Measurements from ENCODE around the gene HTR2C. TPM values are rescaled to one million over a fixed set of nuclear protein-coding genes. Genes with fewer than 3 reads are reported as not detected.
A peak's percentile ranks its signal among the peaks of the same experiment; 100 is the strongest.

Gene HTR2C
- not detected for total RNA-seq
- polyA plus RNA-seq (ENCODE audit: insufficient read depth in 1 of 8, insufficient read length in 8 of 8, low replicate concordance in 1 of 8), result under 1 TPM in 2 of 8 donors, not detected in 6; 0.05 to 0.08 TPM
- long read RNA-seq, donor 1, result 0 reads
- long read RNA-seq, donor 2, result 0 reads
- long read RNA-seq, donor 3, result 0 reads
- long read RNA-seq, donor 4, result 0 reads
- long read RNA-seq, donor 5, result 0 reads
- long read RNA-seq, donor 6, result 0 reads
- long read RNA-seq, donor 7, result 0 reads
- long read RNA-seq, donor 8, result 0 reads
- long read RNA-seq, donor 9, result 0 reads
- long read RNA-seq, donor 10, result 0 reads
- long read RNA-seq, donor 11, result 0 reads

GRCh38 chrX:114583646-114584374, at the start of gene HTR2C:
HTR2C (plus strand) TSS chrX:114584086; CDS start chrX:114726937, 142,851 bp downstream.
- Histone ChIP-seq H3K27ac (ENCODE audit: low read length) (no peak within 1 kb of the TSS), H3K4me1 (ENCODE audit: control insufficient read depth, insufficient read depth, low read length) (no peaks in the 10 kb centered on the region), H3K4me3 (ENCODE audit: low read length) (peak within 1 kb of the TSS; percentile 13), H3K36me3 (ENCODE audit: control insufficient read depth, insufficient read depth, low read length) (no peaks in the 10 kb centered on the region), H3K9me3 (replicated peaks; ENCODE audit: control insufficient read depth, low read depth, low read length) (no peaks in the 10 kb centered on the region), H3K27me3 (ENCODE audit: control insufficient read depth, insufficient read depth, low read length) (peaks cover 56% of the 10 kb centered on the region)
- DNase-seq, result no peak
- 8% methylated on average over 31 of the region's 34 CpGs for WGBS (ENCODE audit: insufficient coverage)

DNA sequence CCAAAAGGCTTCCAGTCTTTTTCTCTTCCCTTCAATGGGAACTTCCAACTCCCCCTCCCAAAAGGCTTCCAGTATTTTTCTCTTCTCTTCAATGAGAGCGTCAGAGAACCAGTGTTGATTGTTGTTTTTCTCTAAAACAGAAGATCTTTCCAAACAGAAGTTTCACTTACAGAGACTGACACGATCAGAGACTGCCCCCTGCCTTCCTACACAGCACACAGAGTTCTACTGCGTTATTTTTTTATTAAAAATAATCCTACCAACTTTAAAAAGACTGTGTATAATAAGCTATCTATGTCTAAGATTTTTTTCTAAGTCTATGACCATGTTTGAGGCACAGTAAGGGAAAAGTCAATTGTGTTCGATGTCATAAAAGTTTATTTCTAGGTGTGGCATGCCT, 3.5 kb upstream of the HTR2C start:
- peaks cover 48% of the 10 kb centered on the region for H3K27me3 ChIP-seq (ENCODE audit: control insufficient read depth, insufficient read depth, low read length)
- no peaks in the 10 kb centered on the region for H3K9me3 ChIP-seq (replicated peaks; ENCODE audit: control insufficient read depth, low read depth, low read length)
- no peaks in the 10 kb centered on the region for H3K4me1 ChIP-seq (ENCODE audit: control insufficient read depth, insufficient read depth, low read length)
- no peaks in the 10 kb centered on the region for H3K36me3 ChIP-seq (ENCODE audit: control insufficient read depth, insufficient read depth, low read length)
- no peak for DNase-seq
- H3K27ac ChIP-seq (ENCODE audit: low read length), result no peak overlapping the region
- no CpG with 5 or more reads among the region's 4 CpGs for WGBS (ENCODE audit: insufficient coverage)
- no peak overlapping the region for H3K4me3 ChIP-seq (ENCODE audit: low read length)

- Histone ChIP-seq H3K27me3 (ENCODE audit: control insufficient read depth, insufficient read depth, low read length) (peaks cover 56% of the 10 kb centered on the region), H3K9me3 (replicated peaks; ENCODE audit: control insufficient read depth, low read depth, low read length) (no peaks in the 10 kb centered on the region), H3K27ac (ENCODE audit: low read length) (no peak overlapping the region), H3K36me3 (ENCODE audit: control insufficient read depth, insufficient read depth, low read length) (no peaks in the 10 kb centered on the region), H3K4me1 (ENCODE audit: control insufficient read depth, insufficient read depth, low read length) (no peaks in the 10 kb centered on the region), H3K4me3 (ENCODE audit: low read length) (no peak overlapping the region)
- WGBS (ENCODE audit: insufficient coverage), result 5% methylated on average over 32 of the region's 45 CpGs
- peak; percentile 4 for DNase-seq
These were observed 2.2 kb upstream of the HTR2C start for GRCh38 chrX:114581528-114582263.

GRCh38 chrX:114582264-114582632, 1.6 kb upstream of the HTR2C start:
- 21% methylated on average over 11 of the region's 12 CpGs for WGBS (ENCODE audit: insufficient coverage)
- DNase-seq, result no peak
- Histone ChIP-seq H3K4me3 (ENCODE audit: low read length) (no peak overlapping the region), H3K9me3 (replicated peaks; ENCODE audit: control insufficient read depth, low read depth, low read length) (no peaks in the 10 kb centered on the region), H3K4me1 (ENCODE audit: control insufficient read depth, insufficient read depth, low read length) (no peaks in the 10 kb centered on the region), H3K27me3 (ENCODE audit: control insufficient read depth, insufficient read depth, low read length) (peaks cover 56% of the 10 kb centered on the region), H3K36me3 (ENCODE audit: control insufficient read depth, insufficient read depth, low read length) (no peaks in the 10 kb centered on the region), H3K27ac (ENCODE audit: low read length) (no peak overlapping the region)

- Histone ChIP-seq H3K27me3 (ENCODE audit: control insufficient read depth, insufficient read depth, low read length) (peaks cover 56% of the 10 kb centered on the region), H3K4me1 (ENCODE audit: control insufficient read depth, insufficient read depth, low read length) (no peaks in the 10 kb centered on the region), H3K9me3 (replicated peaks; ENCODE audit: control insufficient read depth, low read depth, low read length) (no peaks in the 10 kb centered on the region), H3K36me3 (ENCODE audit: control insufficient read depth, insufficient read depth, low read length) (no peaks in the 10 kb centered on the region), H3K4me3 (ENCODE audit: low read length) (no peak overlapping the region), H3K27ac (ENCODE audit: low read length) (no peak overlapping the region)
- DNase-seq, result no peak
- 15% methylated on average over 34 of the region's 36 CpGs for whole genome bisulfite sequencing (ENCODE audit: insufficient coverage)
These were observed 1.0 kb upstream of the HTR2C start for GRCh38 chrX:114582698-114583395.

GRCh38 chrX:114584375-114584943, 573 bp downstream of the HTR2C start:
- 12% methylated on average over 51 of the region's 56 CpGs for WGBS (ENCODE audit: insufficient coverage)

DNA sequence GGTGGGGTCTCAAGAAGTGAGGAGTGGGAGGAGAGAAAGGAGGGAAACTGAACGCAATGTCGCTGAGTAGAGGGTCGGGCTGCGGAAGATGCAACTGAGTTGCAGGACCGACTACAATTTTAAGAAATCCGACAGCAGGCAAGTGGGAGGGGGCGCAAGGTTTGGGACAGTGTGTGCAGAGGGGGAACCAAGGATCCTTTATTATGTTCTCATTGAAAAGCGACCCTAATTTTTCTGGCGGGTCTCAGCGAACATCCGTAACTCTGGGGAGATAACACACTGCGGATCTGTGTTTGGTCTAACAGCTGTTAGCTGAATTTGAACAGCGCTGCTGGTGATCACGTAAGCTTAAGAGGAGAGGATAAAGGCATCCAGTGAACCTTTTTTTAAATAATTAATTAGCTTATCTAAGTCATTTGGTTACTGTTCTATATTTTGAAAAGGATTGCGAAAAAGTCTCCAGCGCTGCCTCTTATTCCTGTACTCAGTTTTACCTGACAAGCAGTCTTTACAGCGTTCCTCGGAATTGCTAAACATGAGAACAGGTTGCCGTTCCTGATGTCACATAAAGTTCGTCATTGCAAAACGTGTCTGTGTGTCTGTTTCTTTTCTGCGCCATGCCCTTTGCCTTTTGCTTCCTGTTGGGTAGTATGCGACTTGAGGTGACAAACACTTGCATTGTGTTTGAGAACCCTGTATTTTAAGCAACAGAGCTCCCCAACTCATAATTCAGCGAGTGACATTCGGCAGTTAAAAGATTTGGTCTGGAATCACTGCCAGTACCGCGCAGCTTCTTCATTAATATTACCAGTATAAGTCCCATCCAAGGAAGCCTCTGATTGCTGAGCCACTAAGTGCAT, 1.3 kb downstream of the HTR2C start:
- no peaks in the 10 kb centered on the region for H3K4me1 ChIP-seq (ENCODE audit: control insufficient read depth, insufficient read depth, low read length)
- H3K9me3 ChIP-seq (replicated peaks; ENCODE audit: control insufficient read depth, low read depth, low read length), result no peaks in the 10 kb centered on the region
- DNase-seq, result no peak
- H3K4me3 ChIP-seq (ENCODE audit: low read length), result no peak overlapping the region
- H3K36me3 ChIP-seq (ENCODE audit: control insufficient read depth, insufficient read depth, low read length), result no peaks in the 10 kb centered on the region
- 10% methylated on average over 21 of the region's 27 CpGs for WGBS (ENCODE audit: insufficient coverage)
- no peak overlapping the region for H3K27ac ChIP-seq (ENCODE audit: low read length)
- peaks cover 56% of the 10 kb centered on the region for H3K27me3 ChIP-seq (ENCODE audit: control insufficient read depth, insufficient read depth, low read length)

More at GRCh38 chrX:114584375-114584943, 573 bp downstream of the HTR2C start:
- Histone ChIP-seq H3K27ac (ENCODE audit: low read length) (no peak overlapping the region), H3K36me3 (ENCODE audit: control insufficient read depth, insufficient read depth, low read length) (no peaks in the 10 kb centered on the region), H3K27me3 (ENCODE audit: control insufficient read depth, insufficient read depth, low read length) (peaks cover 56% of the 10 kb centered on the region), H3K9me3 (replicated peaks; ENCODE audit: control insufficient read depth, low read depth, low read length) (no peaks in the 10 kb centered on the region), H3K4me3 (ENCODE audit: low read length) (peak overlapping the region; percentile 13), H3K4me1 (ENCODE audit: control insufficient read depth, insufficient read depth, low read length) (no peaks in the 10 kb centered on the region)
- peak; percentile 7 for DNase-seq

DNA sequence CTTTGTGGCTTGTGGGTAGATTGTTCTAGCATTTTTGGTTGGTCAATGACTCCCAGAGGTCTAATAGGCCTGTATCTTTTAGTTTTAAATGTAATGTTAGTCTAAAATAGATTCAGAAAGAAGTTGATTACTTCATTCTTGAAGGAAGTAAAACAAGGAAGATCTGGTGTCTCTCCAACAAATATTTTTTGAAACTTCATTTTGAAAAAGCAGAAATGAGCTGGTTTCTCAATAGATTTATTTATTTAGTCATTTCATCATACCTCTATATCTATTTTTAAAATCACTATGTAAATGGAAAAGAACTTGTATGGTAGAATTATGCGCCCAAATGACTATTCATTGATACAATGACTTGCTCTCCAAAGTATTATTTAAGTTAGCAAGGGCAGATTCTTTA, 7.2 kb downstream of the HTR2C start:
- no peak overlapping the region for H3K4me3 ChIP-seq (ENCODE audit: low read length)
- H3K4me1 ChIP-seq (ENCODE audit: control insufficient read depth, insufficient read depth, low read length), result no peaks in the 10 kb centered on the region
- H3K27ac ChIP-seq (ENCODE audit: low read length), result no peak overlapping the region
- no peaks in the 10 kb centered on the region for H3K36me3 ChIP-seq (ENCODE audit: control insufficient read depth, insufficient read depth, low read length)
- no peak for DNase-seq
- peaks cover 7% of the 10 kb centered on the region for H3K27me3 ChIP-seq (ENCODE audit: control insufficient read depth, insufficient read depth, low read length)
- no CpG with 5 or more reads among the region's 1 CpG for WGBS (ENCODE audit: insufficient coverage)
- H3K9me3 ChIP-seq (replicated peaks; ENCODE audit: control insufficient read depth, low read depth, low read length), result no peaks in the 10 kb centered on the region

- Histone ChIP-seq H3K36me3 (ENCODE audit: control insufficient read depth, insufficient read depth, low read length) (no peaks in the 10 kb centered on the region), H3K27ac (ENCODE audit: low read length) (no peak overlapping the region), H3K27me3 (ENCODE audit: control insufficient read depth, insufficient read depth, low read length) (peaks cover 3% of the 10 kb centered on the region), H3K9me3 (replicated peaks; ENCODE audit: control insufficient read depth, low read depth, low read length) (no peaks in the 10 kb centered on the region), H3K4me1 (ENCODE audit: control insufficient read depth, insufficient read depth, low read length) (no peaks in the 10 kb centered on the region), H3K4me3 (ENCODE audit: low read length) (no peak overlapping the region)
- DNase-seq, result no peak
- WGBS (ENCODE audit: insufficient coverage), result no CpG with 5 or more reads among the region's 1 CpG
These were observed 15.4 kb downstream of the HTR2C start for GRCh38 chrX:114599305-114599704.
